Peyer's patch (tissue), 4 donors: Measurements from ENCODE around the gene OLFM2.

Experiments used
- POLR2A ChIP-seq, 2 donors: fragments of 450-650 bp; IDR thresholded peaks; one replicate each; pipeline ENCODE4 v1.5.1; 2017; ENCODE audit warnings: antibody characterized with exemption in 2 of 2, mild to moderate bottlenecking in 2 of 2, moderate library complexity in 2 of 2
- TF ChIP-seq, protein P1 (sequence below), 6 experiments: fragments of 450-650 bp in 4 of 6; fragments of 200-600 bp in 2 of 6; sonication (generic) in 1 of 6; IDR thresholded peaks; one replicate each; pipeline ENCODE4 v1.5.1; 2017 to 2019; ENCODE audit warnings: antibody characterized with exemption in 6 of 6, mild to moderate bottlenecking in 3 of 6, moderate library complexity in 1 of 6

- TF ChIP-seq, protein P1, sequence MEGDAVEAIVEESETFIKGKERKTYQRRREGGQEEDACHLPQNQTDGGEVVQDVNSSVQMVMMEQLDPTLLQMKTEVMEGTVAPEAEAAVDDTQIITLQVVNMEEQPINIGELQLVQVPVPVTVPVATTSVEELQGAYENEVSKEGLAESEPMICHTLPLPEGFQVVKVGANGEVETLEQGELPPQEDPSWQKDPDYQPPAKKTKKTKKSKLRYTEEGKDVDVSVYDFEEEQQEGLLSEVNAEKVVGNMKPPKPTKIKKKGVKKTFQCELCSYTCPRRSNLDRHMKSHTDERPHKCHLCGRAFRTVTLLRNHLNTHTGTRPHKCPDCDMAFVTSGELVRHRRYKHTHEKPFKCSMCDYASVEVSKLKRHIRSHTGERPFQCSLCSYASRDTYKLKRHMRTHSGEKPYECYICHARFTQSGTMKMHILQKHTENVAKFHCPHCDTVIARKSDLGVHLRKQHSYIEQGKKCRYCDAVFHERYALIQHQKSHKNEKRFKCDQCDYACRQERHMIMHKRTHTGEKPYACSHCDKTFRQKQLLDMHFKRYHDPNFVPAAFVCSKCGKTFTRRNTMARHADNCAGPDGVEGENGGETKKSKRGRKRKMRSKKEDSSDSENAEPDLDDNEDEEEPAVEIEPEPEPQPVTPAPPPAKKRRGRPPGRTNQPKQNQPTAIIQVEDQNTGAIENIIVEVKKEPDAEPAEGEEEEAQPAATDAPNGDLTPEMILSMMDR (IDR thresholded peaks at IDR 0.05) = no peak
- peak in 1 of 2 donors; percentile 22 for TF ChIP-seq POLR2A (IDR thresholded peaks at IDR 0.05)
These were observed 116.8 kb downstream of the OLFM2 start for GRCh38 chr19:9819596-9819909.
